Right lobe of liver (tissue), 4 donors: Measurements from ENCODE around the gene MAP3K5.

Source experiments
- CTCF ChIP-seq, 4 donors: fragments of 200-600 bp in 3 of 4; fragments of 450-650 bp in 1 of 4; IDR thresholded peaks; one replicate each; pipeline versions ENCODE4 v1.5.1 to v1.8.0; 2016 to 2022; ENCODE audit warnings: antibody characterized with exemption in 4 of 4, mild to moderate bottlenecking in 2 of 4
- POLR2A ChIP-seq: fragments of 450-650 bp; IDR thresholded peaks from one replicate; pipeline ENCODE4 v1.6.1; 2017; ENCODE audit warnings: antibody characterized with exemption, mild to moderate bottlenecking
- donor health status: DM: no; HTN: no; CAD: no.
- donor health status: DM: no; HTN: no; CAD: no.
- donor health status: DM: no; HTN: yes; CAD: no.

DNA sequence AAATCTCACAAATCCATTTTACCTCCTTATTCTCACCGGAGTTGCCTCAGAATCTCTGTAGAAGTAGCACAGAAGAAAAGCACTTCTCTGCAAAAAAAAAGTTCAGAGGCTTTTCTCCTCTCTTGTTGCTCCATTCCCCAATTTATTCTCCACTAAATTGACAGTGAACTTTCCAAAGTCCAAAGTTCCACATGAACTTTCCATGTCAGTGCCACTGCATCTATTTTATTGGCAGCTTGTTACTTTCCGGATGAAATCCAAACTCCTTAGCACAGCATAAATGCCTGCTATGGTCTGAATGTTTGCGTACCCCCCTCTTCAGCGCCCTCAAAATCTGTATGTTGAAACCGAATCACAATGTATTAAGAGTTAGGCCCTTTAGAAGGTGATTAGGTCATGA, 165.1 kb downstream of the MAP3K5 start:
- TF ChIP-seq CTCF (IDR thresholded peaks at IDR 0.05) (no peak), POLR2A (no peak)
